H1 (cell line): ENCODE results near the gene TLCD3A. TPM values are rescaled to one million over a fixed set of nuclear protein-coding genes. Genes with fewer than 3 reads are reported as not detected.

Experiments used
- CTCF ChIA-PET: fragments of 300-600 bp; sonication (Branson Sonifier 250); formaldehyde crosslinking; loops from one replicate; lab custom pipeline; 2021; ENCODE audit not compliant: partially characterized antibody; lab: Charles Lee
- POLR2A ChIA-PET: fragments of 300-600 bp; sonication (Branson Sonifier 250); formaldehyde crosslinking; loops from one replicate; lab custom pipeline; 2021; ENCODE audit warnings: inconsistent platforms; ENCODE audit not compliant: partially characterized antibody; lab: Charles Lee
- DNase-seq, 2 experiments: peaks; one replicate each; pipeline versions ENCODE4 v3.0.0 to v3.0.0-alpha.2; 2010 to 2022; ENCODE audit warnings: low spot score in 2 of 2, low read depth in 1 of 2, mixed read lengths in 1 of 2
- FAIRE-seq: peaks from 2 replicates; lab custom pipeline; 2011; peaks lifted over from hg19 to GRCh38; lab: Jason Lieb, UNC
- H2AFZ ChIP-seq: 2 replicates; pipeline ENCODE4 v1.8.1; 2012; ENCODE audit warnings: low read length, inconsistent platforms
- H2AK5ac ChIP-seq: 2 replicates; pipeline ENCODE4 v1.6.1; 2013; ENCODE audit warnings: low read depth, low read length
- H2BK120ac ChIP-seq: replicated peaks from 2 replicates; pipeline ENCODE3; 2013; ENCODE audit warnings: low read depth, low read length, inconsistent platforms
- H2BK12ac ChIP-seq: 2 replicates; pipeline ENCODE4 v1.6.1; 2013; ENCODE audit warnings: low read depth, low read length
- H2BK15ac ChIP-seq: 2 replicates; pipeline ENCODE4 v1.6.1; 2013; ENCODE audit warnings: low read length
- H2BK20ac ChIP-seq: 2 replicates; pipeline ENCODE4 v1.6.1; 2013; ENCODE audit warnings: low read length
- H2BK5ac ChIP-seq: 2 replicates; pipeline ENCODE4 v1.6.1; 2013; ENCODE audit warnings: low read depth, low read length
- H3K14ac ChIP-seq: 2 replicates; pipeline ENCODE4 v1.6.1; 2013; ENCODE audit warnings: inconsistent platforms; ENCODE audit not compliant: insufficient read length
- H3K18ac ChIP-seq: 2 replicates; pipeline ENCODE4 v1.6.1; 2013; ENCODE audit warnings: low read length; ENCODE audit errors: extremely low read depth
- H3K23ac ChIP-seq: 2 replicates; pipeline ENCODE4 v1.6.1; 2013; ENCODE audit warnings: inconsistent platforms; ENCODE audit not compliant: insufficient read length
- H3K23me2 ChIP-seq: 2 replicates; pipeline ENCODE4 v1.6.1; 2013; ENCODE audit warnings: low read depth, low read length
- H3K27ac ChIP-seq: 2 replicates; pipeline ENCODE4 v1.6.1; 2011; ENCODE audit warnings: low read depth, low read length, inconsistent platforms
- H3K27me3 ChIP-seq, 4 experiments: replicated peaks in 1 of 4; 1 replicate in 1 of 4; 2 replicates in 3 of 4; pipeline versions ENCODE4 v1.6.1 to v1.8.1; 2011 to 2013; ENCODE audit warnings: low read length in 3 of 4, mild to moderate bottlenecking in 3 of 4, inconsistent platforms in 2 of 4, mixed read lengths in 2 of 4, moderate library complexity in 1 of 4; ENCODE audit not compliant: control insufficient read depth in 3 of 4, insufficient read depth in 3 of 4; ENCODE audit errors: extremely low read depth in 1 of 4
- H3K36me3 ChIP-seq, 4 experiments: 2 replicates each; pipeline versions ENCODE4 v1.6.1 to v1.8.1; 2011 to 2013; ENCODE audit warnings: mild to moderate bottlenecking in 4 of 4, low read length in 3 of 4, moderate library complexity in 2 of 4, control low read depth in 1 of 4, inconsistent platforms in 1 of 4; ENCODE audit not compliant: insufficient read depth in 4 of 4, control insufficient read depth in 2 of 4
- H3K4ac ChIP-seq: replicated peaks from 2 replicates; pipeline ENCODE3; 2013; ENCODE audit warnings: low read length, low read depth, mixed read lengths, inconsistent platforms; ENCODE audit not compliant: insufficient read length
- H3K4me1 ChIP-seq, 4 experiments: replicated peaks in 1 of 4; 1 replicate in 1 of 4; 2 replicates in 3 of 4; pipeline versions ENCODE4 v1.6.1 to v1.8.1; 2011 to 2013; ENCODE audit warnings: low read length in 3 of 4, inconsistent platforms in 2 of 4, mixed read lengths in 1 of 4; ENCODE audit not compliant: insufficient read depth in 4 of 4, control insufficient read depth in 3 of 4
- H3K4me2 ChIP-seq, 2 experiments: 2 replicates each; pipeline versions ENCODE4 v1.6.1 to v1.8.1; 2011 to 2013; ENCODE audit warnings: low read depth in 2 of 2, low read length in 2 of 2, control low read depth in 1 of 2, inconsistent platforms in 1 of 2, mild to moderate bottlenecking in 1 of 2; ENCODE audit not compliant: insufficient read depth in 1 of 2
- H3K4me3 ChIP-seq, 4 experiments: fragments of 200-600, 300-600 bp in 1 of 4; sonication (generic), shearing (Covaris generic), sonication (Bioruptor Twin) in 1 of 4; 2 replicates each; pipeline versions ENCODE4 v1.5.1 to v1.8.1; 2011 to 2016; ENCODE audit warnings: low read length in 4 of 4, low read depth in 3 of 4, control low read depth in 2 of 4, inconsistent platforms in 2 of 4, mild to moderate bottlenecking in 2 of 4, mixed read lengths in 1 of 4, moderate library complexity in 1 of 4; ENCODE audit not compliant: insufficient read depth in 2 of 4; ENCODE audit errors: extremely low read depth in 1 of 4
- H3K56ac ChIP-seq: replicated peaks from 2 replicates; pipeline ENCODE3; 2013; ENCODE audit warnings: low read depth, mild to moderate bottlenecking, mixed read lengths, low read length, inconsistent platforms; ENCODE audit not compliant: insufficient read length
- H3K79me1 ChIP-seq: 2 replicates; pipeline ENCODE4 v1.6.1; 2013; ENCODE audit warnings: low read depth, low read length, control low read depth
- H3K79me2 ChIP-seq, 2 experiments: 2 replicates each; pipeline versions ENCODE4 v1.6.1 to v1.8.1; 2012 to 2013; ENCODE audit warnings: low read length in 2 of 2, mild to moderate bottlenecking in 2 of 2, inconsistent platforms in 1 of 2; ENCODE audit not compliant: insufficient read depth in 2 of 2, control insufficient read depth in 1 of 2
- H3K9ac ChIP-seq, 4 experiments: replicated peaks in 1 of 4; 1 replicate in 1 of 4; 2 replicates in 3 of 4; pipeline versions ENCODE4 v1.6.1 to v1.8.1; 2011 to 2013; ENCODE audit warnings: low read depth in 3 of 4, low read length in 3 of 4, control low read depth in 2 of 4, mild to moderate bottlenecking in 2 of 4, moderate library complexity in 2 of 4, inconsistent platforms in 1 of 4; ENCODE audit errors: extremely low read depth in 1 of 4
- H3K9me3 ChIP-seq, 2 experiments: 2 replicates each; pipeline versions ENCODE4 v1.6.1 to v1.8.1; 2012 to 2013; ENCODE audit warnings: mild to moderate bottlenecking in 2 of 2, moderate library complexity in 2 of 2, control low read depth in 1 of 2, inconsistent platforms in 1 of 2, low read depth in 1 of 2, low read length in 1 of 2, mixed read lengths in 1 of 2; ENCODE audit not compliant: insufficient read depth in 2 of 2
- H4K20me1 ChIP-seq, 2 experiments: replicated peaks in 1 of 2; 2 replicates each; pipeline versions ENCODE3 to v1.8.1; 2011 to 2013; ENCODE audit warnings: inconsistent platforms in 2 of 2, low read length in 2 of 2, mild to moderate bottlenecking in 1 of 2; ENCODE audit not compliant: insufficient read depth in 2 of 2, control insufficient read depth in 1 of 2
- H4K5ac ChIP-seq: 2 replicates; pipeline ENCODE4 v1.6.1; 2013; ENCODE audit warnings: low read length, low read depth, mixed read lengths, inconsistent platforms; ENCODE audit not compliant: insufficient read length
- H4K8ac ChIP-seq: 2 replicates; pipeline ENCODE4 v1.8.0; 2013; ENCODE audit warnings: mild to moderate bottlenecking, moderate library complexity, low read length, inconsistent platforms; ENCODE audit not compliant: insufficient read depth; ENCODE audit errors: extremely low read depth
- H4K91ac ChIP-seq: replicated peaks from 2 replicates; pipeline ENCODE3; 2013; ENCODE audit warnings: low read length, mixed read lengths, inconsistent platforms; ENCODE audit not compliant: insufficient read length
- BRCA1 ChIP-seq: IDR thresholded peaks from 2 replicates; pipeline ENCODE4 v1.6.1; 2012; ENCODE audit warnings: low read depth, low read length, improper control_type of control experiment
- CTCF ChIP-seq, 3 experiments: IDR thresholded peaks; 1 replicate in 2 of 3; 2 replicates in 1 of 3; pipeline versions ENCODE4 v1.5.1 to v1.6.1; 2011; ENCODE audit warnings: low read length in 3 of 3, mild to moderate bottlenecking in 3 of 3, inconsistent platforms in 2 of 3, low read depth in 1 of 3, moderate library complexity in 1 of 3; ENCODE audit not compliant: insufficient read depth in 1 of 3; ENCODE audit errors: control extremely low read depth in 1 of 3
- EP300 ChIP-seq, 2 experiments: IDR thresholded peaks; 1 replicate in 1 of 2; 2 replicates in 1 of 2; pipeline ENCODE4 v1.6.1; 2011 to 2012; ENCODE audit warnings: low read depth in 2 of 2, low read length in 2 of 2, mild to moderate bottlenecking in 2 of 2, borderline replicate concordance in 1 of 2, inconsistent platforms in 1 of 2, moderate library complexity in 1 of 2
- HDAC2 ChIP-seq, 2 experiments: fragments of 300-600 bp in 1 of 2; sonication (generic) in 1 of 2; IDR thresholded peaks; 2 replicates each; pipeline ENCODE4 v1.6.1; 2011 to 2012; ENCODE audit warnings: low read depth in 2 of 2, low read length in 2 of 2, mild to moderate bottlenecking in 2 of 2, moderate library complexity in 2 of 2, borderline replicate concordance in 1 of 2, inconsistent platforms in 1 of 2
- KDM4A ChIP-seq: IDR thresholded peaks from one replicate; pipeline ENCODE4 v1.7.1; 2012; ENCODE audit warnings: low read depth, mild to moderate bottlenecking, moderate library complexity, low read length, inconsistent platforms; ENCODE audit not compliant: severe bottlenecking
- SRF ChIP-seq: IDR thresholded peaks from 2 replicates; pipeline ENCODE4 v1.6.1; 2011; ENCODE audit warnings: mild to moderate bottlenecking, low read depth, low read length, moderate library complexity
- WGBS, 2 experiments: shearing (Covaris generic) in 1 of 2; methylation state at CpG; one replicate each; pipeline versions ENCODE4 v1.1.6 to v1.1.7; 2013 to 2015; ENCODE audit warnings: low lambda C conversion rate in 2 of 2, mixed read lengths in 2 of 2, inconsistent platforms in 1 of 2, low coverage in 1 of 2, missing lambda C conversion rate in 1 of 2; ENCODE audit not compliant: insufficient replicate concordance in 2 of 2, insufficient coverage in 1 of 2, insufficient read length in 1 of 2; ENCODE audit errors: extremely low coverage in 1 of 2, missing lambda C conversion rate in 1 of 2; 5-methylcytosine and 5-hydroxymethylcytosine counted together
- polyA plus RNA-seq, 7 experiments: library from polyadenylated mRNA; depleted of rRNA in 3 of 7; stranded (reverse) in 5 of 7; unstranded in 2 of 7; fragments of >200 nt in 5 of 7; fragments of 200-250 nt in 2 of 7; gene quantifications; 1 replicate in 5 of 7; 2 replicates in 1 of 7; 4 replicates in 1 of 7; pipeline versions ENCODE4 v1.2.1 to v1.2.3, GENCODE V29; 2011 to 2013; ENCODE audit warnings: missing spikeins in 2 of 7, mixed read lengths in 2 of 7
- total RNA-seq: library from RNA; stranded (reverse); fragmentation: NEBNext Ultra II Directional; extraction: Animal tissue kit (Norgen Biotek cat#: 25700); gene quantifications from 2 replicates; pipeline ENCODE4 v1.2.1, GENCODE V29; 2021
- TF ChIP-seq, protein P1 (sequence below): IDR thresholded peaks from 2 replicates; pipeline ENCODE4 v1.6.1; 2012; ENCODE audit warnings: inconsistent platforms

Gene TLCD3A
- total and polyA plus RNA-seq, 2 of the 8 experiments (the other 6 are each of a cell fraction or from before 2014, with no cell fraction given): 26.1 to 48.8 TPM

DNA sequence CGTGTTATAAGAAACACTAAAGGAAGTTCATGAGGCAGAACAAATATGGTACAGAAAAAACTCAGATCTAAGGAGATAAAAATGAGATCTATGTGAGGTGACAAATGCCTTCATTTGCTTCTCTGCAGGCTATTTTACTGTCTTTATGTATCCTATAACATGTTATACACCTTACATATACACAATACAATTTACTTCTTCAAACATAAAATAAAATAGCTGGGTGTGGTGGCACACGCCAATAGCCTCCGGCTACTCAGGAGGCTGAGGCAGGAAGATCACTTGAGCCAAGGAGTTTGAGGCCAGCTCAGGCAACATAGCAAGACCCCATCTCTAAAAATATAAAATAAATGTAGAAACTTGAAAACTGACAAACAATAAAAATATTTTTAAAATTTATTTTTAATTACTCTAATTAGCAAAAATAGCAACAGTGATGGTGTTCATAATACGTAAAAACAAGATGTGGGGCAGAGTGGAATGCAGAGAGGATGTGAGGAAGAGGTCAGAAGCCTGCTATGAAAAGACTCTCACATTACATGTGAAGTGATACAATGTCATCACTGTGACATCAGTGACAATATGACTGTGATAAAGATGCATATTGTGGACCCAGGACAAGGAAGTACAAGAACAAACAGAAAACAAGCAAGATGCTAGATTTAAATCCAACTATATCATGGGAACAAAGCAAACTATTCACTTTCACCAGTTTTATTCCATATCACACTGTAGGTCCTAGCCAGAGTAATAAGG, 48.7 kb upstream of the TLCD3A start:
- no peaks in the 10 kb centered on the region for H3K79me2 ChIP-seq
- no peak for DNase-seq
- TF ChIP-seq KDM4A (no peak), CTCF (IDR thresholded peaks at IDR 0.05; ENCODE audit: control extremely low read depth in 1 of 3, insufficient read depth in 1 of 3, low read depth in 1 of 3, low read length in 3 of 3) (no peak), SRF (no peak), BRCA1 (no peak), EP300 (IDR thresholded peaks at IDR 0.05; ENCODE audit: borderline replicate concordance in 1 of 2, low read depth in 2 of 2, low read length in 2 of 2) (no peak), HDAC2 (IDR thresholded peaks at IDR 0.05; ENCODE audit: borderline replicate concordance in 1 of 2, low read depth in 2 of 2, low read length in 2 of 2) (no peak)
- TF ChIP-seq, protein P1, sequence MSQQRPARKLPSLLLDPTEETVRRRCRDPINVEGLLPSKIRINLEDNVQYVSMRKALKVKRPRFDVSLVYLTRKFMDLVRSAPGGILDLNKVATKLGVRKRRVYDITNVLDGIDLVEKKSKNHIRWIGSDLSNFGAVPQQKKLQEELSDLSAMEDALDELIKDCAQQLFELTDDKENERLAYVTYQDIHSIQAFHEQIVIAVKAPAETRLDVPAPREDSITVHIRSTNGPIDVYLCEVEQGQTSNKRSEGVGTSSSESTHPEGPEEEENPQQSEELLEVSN: no peak

More for the DNA sequence above, 48.7 kb upstream of the TLCD3A start:
- H2AFZ ChIP-seq: no peak overlapping the region
- H3K56ac ChIP-seq: no peak overlapping the region
- H3K4me2 ChIP-seq: no peak overlapping the region
- H3K36me3 ChIP-seq: no peaks in the 10 kb centered on the region; a peak in 1 of 8 replicates
- no peak overlapping the region for H3K4me3 ChIP-seq
- no peak overlapping the region for H2BK12ac ChIP-seq
- FAIRE-seq: no peak
- ChIA-PET POLR2A (interaction anchor here (0.6 to 1.3 kb wide), 2 partner anchors 11 to 529 kb away, joined by 3 read pairs; no protein-coding TSS in a partner anchor), CTCF (interaction anchor here (0.5 to 1.8 kb wide), 4 partner anchors 17 to 556 kb away, joined by 3 to 7 read pairs (median 3); no protein-coding TSS in a partner anchor)
- H4K91ac ChIP-seq: no peak overlapping the region
- no peak overlapping the region for H3K14ac ChIP-seq
- no peaks in the 10 kb centered on the region for H3K9me3 ChIP-seq
- H2BK120ac ChIP-seq: no peak overlapping the region
- H4K5ac ChIP-seq: no peak overlapping the region
- H4K20me1 ChIP-seq: peaks cover 0 to 2% of the 10 kb centered on the region in 2 experiments
- no peak overlapping the region for H3K18ac ChIP-seq
- H2BK20ac ChIP-seq: no peak overlapping the region
- H3K27ac ChIP-seq: no peak overlapping the region
- no peak overlapping the region for H3K23ac ChIP-seq
- no peak overlapping the region for H2BK5ac ChIP-seq
- no peak overlapping the region for H3K9ac ChIP-seq
- H2AK5ac ChIP-seq: no peak overlapping the region
- 91% methylated on average over 4 of the region's 4 CpGs; no CpG with 5 or more reads in 1 of the 2 experiments for WGBS, 2 experiments
- no peak overlapping the region for H2BK15ac ChIP-seq
- no peaks in the 10 kb centered on the region for H3K4me1 ChIP-seq
- no peak overlapping the region for H3K4ac ChIP-seq
- no peaks in the 10 kb centered on the region for H3K79me1 ChIP-seq
- no peak overlapping the region for H4K8ac ChIP-seq
- H3K27me3 ChIP-seq: no peaks in the 10 kb centered on the region
- H3K23me2 ChIP-seq: no peaks in the 10 kb centered on the region; the same call in 1 of the 2 replicates
